Neural crest cell (in vitro differentiated cells): Measurements from ENCODE around the gene AHNAK. TPM values are rescaled to one million over a fixed set of nuclear protein-coding genes. Genes with fewer than 3 reads are reported as not detected.

Source experiments
- DNase-seq: peaks from one replicate; pipeline ENCODE4 v3.0.0; 2021; ENCODE audit warnings: low read depth, mixed read lengths, low spot score
- H3K27ac Mint-ChIP-seq: one replicate; pipeline ENCODE4 v1.8.0; 2021; ENCODE audit warnings: mild to moderate bottlenecking, mixed read lengths; ENCODE audit not compliant: unreplicated experiment
- H3K27me3 Mint-ChIP-seq: 2 replicates; pipeline ENCODE4 v1.8.0; 2021; ENCODE audit warnings: low read depth, mild to moderate bottlenecking, mixed read lengths
- H3K36me3 Mint-ChIP-seq: 2 replicates; pipeline ENCODE4 v1.8.0; 2021; ENCODE audit warnings: low read depth, mild to moderate bottlenecking, mixed read lengths
- H3K4me1 Mint-ChIP-seq: 2 replicates; pipeline ENCODE4 v1.8.0; 2021; ENCODE audit warnings: mixed read lengths
- H3K4me3 Mint-ChIP-seq: one replicate; pipeline ENCODE4 v1.8.0; 2021; ENCODE audit warnings: mild to moderate bottlenecking, mixed read lengths
- H3K9me3 Mint-ChIP-seq: 2 replicates; pipeline ENCODE4 v1.8.0; 2021; ENCODE audit warnings: mixed read lengths
- total RNA-seq: library from RNA; stranded (reverse); gene quantifications from 2 replicates; pipeline ENCODE4 v1.2.1, GENCODE V29; 2021
- TF ChIP-seq, protein P1 (sequence below): fragments of 200-600 bp; sonication (generic); conservative IDR thresholded peaks from 2 replicates; pipeline ENCODE4 v1.5.0; 2021; ENCODE audit warnings: antibody characterized with exemption, mild to moderate bottlenecking

AHNAK gene
- total RNA-seq, 1 donor from 2014 or later: 0.65 TPM

DNA sequence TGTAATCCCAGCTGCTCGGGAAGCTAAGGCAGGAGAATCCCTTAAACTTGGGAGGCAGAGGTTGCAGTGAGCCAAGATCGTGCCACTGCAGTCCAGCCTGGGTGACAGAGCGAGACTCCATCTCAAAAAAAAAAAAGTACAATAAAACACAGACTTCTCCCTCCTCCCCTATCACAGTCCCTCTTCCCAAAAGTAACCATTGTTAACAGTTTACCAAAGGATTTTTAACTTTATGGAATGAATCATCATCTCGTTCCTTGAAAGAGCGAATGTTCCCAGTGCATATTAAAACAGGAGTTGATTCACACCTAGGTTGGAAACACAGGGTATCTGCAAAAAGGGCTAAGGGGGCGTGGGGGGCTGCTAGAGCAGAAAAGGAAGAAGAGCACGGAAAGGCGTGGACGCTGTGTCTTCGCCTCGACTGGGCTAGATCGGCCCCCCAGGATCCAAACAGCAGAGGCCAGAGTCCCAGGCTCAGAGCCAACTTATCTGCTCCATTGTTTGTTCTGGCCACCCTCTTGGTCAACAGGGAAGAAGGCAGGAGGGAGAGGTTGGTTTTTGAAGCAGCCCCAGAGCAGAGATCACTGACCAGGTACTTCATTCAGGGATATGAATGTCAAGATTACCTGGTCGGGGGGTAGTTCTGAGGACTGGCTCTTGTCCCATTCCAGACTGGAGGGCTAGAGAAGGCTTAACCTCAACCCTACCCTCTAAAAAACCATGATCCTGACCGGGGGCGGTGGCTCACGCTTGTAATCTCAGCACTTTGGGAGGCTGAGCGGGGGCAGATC is 2.1 kb upstream of the AHNAK start:
- Mint-ChIP-seq H3K9me3 (no peaks in the 10 kb centered on the region), H3K4me1 (peaks cover 39% of the 10 kb centered on the region), H3K27ac (no peak overlapping the region), H3K4me3 (no peak overlapping the region), H3K36me3 (no peaks in the 10 kb centered on the region), H3K27me3 (peaks cover 82% of the 10 kb centered on the region)
- TF ChIP-seq, protein P1, sequence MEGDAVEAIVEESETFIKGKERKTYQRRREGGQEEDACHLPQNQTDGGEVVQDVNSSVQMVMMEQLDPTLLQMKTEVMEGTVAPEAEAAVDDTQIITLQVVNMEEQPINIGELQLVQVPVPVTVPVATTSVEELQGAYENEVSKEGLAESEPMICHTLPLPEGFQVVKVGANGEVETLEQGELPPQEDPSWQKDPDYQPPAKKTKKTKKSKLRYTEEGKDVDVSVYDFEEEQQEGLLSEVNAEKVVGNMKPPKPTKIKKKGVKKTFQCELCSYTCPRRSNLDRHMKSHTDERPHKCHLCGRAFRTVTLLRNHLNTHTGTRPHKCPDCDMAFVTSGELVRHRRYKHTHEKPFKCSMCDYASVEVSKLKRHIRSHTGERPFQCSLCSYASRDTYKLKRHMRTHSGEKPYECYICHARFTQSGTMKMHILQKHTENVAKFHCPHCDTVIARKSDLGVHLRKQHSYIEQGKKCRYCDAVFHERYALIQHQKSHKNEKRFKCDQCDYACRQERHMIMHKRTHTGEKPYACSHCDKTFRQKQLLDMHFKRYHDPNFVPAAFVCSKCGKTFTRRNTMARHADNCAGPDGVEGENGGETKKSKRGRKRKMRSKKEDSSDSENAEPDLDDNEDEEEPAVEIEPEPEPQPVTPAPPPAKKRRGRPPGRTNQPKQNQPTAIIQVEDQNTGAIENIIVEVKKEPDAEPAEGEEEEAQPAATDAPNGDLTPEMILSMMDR: no peak
- no peak for DNase-seq

DNA sequence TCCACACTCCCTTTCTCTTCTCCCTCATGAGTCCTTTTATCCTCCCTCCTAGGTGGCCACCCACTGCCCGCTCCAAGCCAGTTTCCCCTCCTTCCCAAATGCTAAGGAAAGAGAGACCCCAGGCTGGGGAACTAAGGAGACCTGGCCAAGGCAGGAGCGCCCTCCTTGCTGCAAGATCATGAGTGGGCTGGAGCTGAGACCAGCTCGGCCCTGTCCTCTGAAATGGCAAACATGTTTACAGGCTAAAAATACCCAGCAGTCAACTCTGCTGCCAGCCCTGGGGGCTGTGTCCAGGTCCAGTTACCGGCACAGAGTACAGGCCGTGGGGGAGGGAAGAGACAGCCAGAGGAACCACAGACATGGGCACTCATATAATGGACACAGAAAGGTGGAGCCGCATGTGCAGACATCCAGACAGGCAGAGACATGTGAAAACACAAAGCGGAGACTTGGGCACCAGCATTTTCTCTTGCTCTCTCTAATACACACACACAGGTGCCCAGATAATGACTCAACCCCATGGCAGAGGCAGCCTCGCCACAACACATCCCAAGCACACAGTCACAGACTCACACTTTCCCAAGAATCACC is 1.2 kb upstream of the AHNAK start:
- Mint-ChIP-seq H3K4me3 (peak overlapping the region; percentile 58), H3K27ac (no peak overlapping the region), H3K9me3 (no peaks in the 10 kb centered on the region), H3K4me1 (peaks cover 29% of the 10 kb centered on the region), H3K36me3 (no peaks in the 10 kb centered on the region), H3K27me3 (peaks cover 92% of the 10 kb centered on the region)
- TF ChIP-seq, protein P1: no peak
- DNase-seq: no peak

DNA sequence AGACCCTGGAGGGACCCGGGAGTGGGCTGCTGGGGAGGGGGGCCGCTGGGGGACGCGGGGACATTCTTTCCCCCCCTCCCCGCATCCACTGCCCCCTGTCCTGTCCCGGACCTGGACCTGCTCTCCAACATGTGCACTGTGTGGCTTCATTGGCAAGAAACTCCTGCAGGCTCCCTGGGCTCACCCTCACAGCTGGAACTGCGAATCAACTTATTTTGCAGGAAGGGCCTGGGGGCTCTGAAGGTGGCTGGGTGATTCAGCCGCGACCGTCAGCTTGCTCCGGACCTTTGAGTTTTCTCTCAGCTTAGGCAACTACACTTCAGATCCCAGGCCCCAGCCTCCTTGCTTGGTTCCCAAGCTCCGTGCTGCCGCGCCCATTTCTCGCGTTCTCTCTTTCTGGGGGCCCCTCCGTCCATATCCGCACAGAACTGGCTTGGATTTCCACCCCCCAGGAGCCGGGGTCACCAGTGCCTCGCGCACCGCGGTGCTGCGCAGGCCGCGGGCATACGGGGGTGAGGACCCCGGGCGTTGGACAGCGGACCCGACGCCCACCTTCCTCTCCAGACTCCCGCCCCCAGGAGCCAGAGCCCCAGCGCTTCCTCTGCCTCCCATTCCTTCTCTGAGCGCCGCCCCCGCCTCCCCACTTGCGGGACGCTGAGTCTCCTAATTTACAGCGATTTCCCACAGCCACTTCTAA is 471 bp upstream of the AHNAK start:
- H3K27ac Mint-ChIP-seq: no peak overlapping the region
- H3K4me1 Mint-ChIP-seq: peaks cover 22% of the 10 kb centered on the region

DNA sequence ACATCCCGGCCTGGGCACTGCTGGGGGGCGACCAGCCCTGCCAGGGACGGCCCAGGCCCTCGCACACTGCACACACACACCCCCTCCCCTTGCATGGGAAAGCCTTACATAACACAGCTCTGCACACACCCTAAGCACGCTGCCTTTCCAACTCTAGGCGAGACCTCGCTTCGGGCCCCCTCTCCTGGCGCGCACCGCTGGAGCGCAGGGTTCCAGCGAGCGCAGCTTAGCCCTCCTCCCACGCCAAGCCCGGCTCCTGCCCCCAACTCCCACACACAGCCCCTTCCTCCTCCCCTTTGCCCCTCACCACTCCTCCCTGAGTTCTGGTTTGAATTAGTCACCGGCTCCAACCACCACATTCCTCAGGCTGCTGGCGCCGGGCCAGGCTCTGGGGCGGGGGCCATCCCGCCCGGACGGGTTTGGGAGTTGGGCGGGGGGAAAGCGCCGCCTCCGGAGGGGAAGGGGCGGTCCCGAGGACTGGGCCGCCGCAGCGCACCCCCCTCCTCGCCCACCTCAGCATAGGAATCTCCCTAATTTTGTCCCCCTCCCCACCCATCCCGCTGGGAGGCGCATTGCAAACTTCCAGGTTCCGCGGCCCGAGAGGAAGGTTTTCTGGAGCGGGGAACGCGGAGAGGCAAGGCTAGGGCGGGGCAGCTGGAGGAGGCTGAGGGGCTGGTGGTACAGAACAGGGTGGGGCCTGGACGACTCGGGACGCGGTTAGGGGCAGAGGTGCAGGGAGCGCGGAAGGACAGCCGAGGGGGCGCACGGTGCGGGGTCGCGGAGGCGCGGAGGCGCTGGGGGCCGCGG is 966 bp downstream of the AHNAK start:
- H3K36me3 Mint-ChIP-seq: no peaks in the 10 kb centered on the region
- H3K27ac Mint-ChIP-seq: no peak overlapping the region
- H3K4me3 Mint-ChIP-seq: peak overlapping the region; percentile 80
- H3K4me1 Mint-ChIP-seq: peaks cover 18% of the 10 kb centered on the region
- no peak for DNase-seq
- TF ChIP-seq, protein P1: no peak
- H3K27me3 Mint-ChIP-seq: peaks cover 95% of the 10 kb centered on the region
- no peaks in the 10 kb centered on the region for H3K9me3 Mint-ChIP-seq

More for the DNA sequence above, 471 bp upstream of the AHNAK start:
- H3K4me3 Mint-ChIP-seq: peak overlapping the region; percentile 76
- TF ChIP-seq, protein P1: no peak
- no peaks in the 10 kb centered on the region for H3K9me3 Mint-ChIP-seq
- DNase-seq: no peak
- no peaks in the 10 kb centered on the region for H3K36me3 Mint-ChIP-seq
- peaks cover 96% of the 10 kb centered on the region for H3K27me3 Mint-ChIP-seq
